NCI-H2196 (cell line): Measurements from ENCODE around the gene SYCE3.

Source experiments
- DNase-seq: peaks from one replicate; lab custom pipeline; 2025; ENCODE audit not compliant: unreplicated experiment; lab: John Stamatoyannopoulos, UW

Gene SYCE3

GRCh38 chr22:50600967-50601668 lies 38.4 kb upstream of the SYCE3 start:
- DNase-seq, result no peak

- DNase-seq, result peak; percentile 45
These were observed 37.8 kb upstream of the SYCE3 start, which contains the start of gene MAPK8IP2 for GRCh38 chr22:50600538-50600937. Gene MAPK8IP2, plus strand, starts transcription at chr22:50600793. Its CDS starts 26 bp downstream, at chr22:50600819.

GRCh38 chr22:50599816-50600455 lies 37.2 kb upstream of the SYCE3 start:
- DNase-seq, result no peak

GRCh38 chr22:50597097-50597496 lies 34.4 kb upstream of the SYCE3 start:
- DNase-seq, result no peak

- no peak for DNase-seq
These were observed 32.5 kb upstream of the SYCE3 start for GRCh38 chr22:50595189-50595588.

- DNase-seq, result no peak
These were observed 24.7 kb upstream of the SYCE3 start for GRCh38 chr22:50587407-50587806.

GRCh38 chr22:50586416-50586815 lies 23.7 kb upstream of the SYCE3 start:
- DNase-seq, result no peak

- no peak for DNase-seq
These were observed 23.1 kb upstream of the SYCE3 start for GRCh38 chr22:50585781-50586180.

- no peak for DNase-seq
These were observed 22.5 kb upstream of the SYCE3 start for GRCh38 chr22:50585238-50585637.

- no peak for DNase-seq
These were observed 21.7 kb upstream of the SYCE3 start for GRCh38 chr22:50584106-50585096.

GRCh38 chr22:50583294-50583861 lies 20.7 kb upstream of the SYCE3 start:
- no peak for DNase-seq

GRCh38 chr22:50582493-50583293 lies 20.0 kb upstream of the SYCE3 start, which contains the start of gene CHKB:
Gene CHKB, minus strand, starts transcription at chr22:50582849. Its CDS starts 68 bp downstream, at chr22:50582781.
- peak; percentile 91 for DNase-seq

GRCh38 chr22:50581950-50582492 lies 19.3 kb upstream of the SYCE3 start:
- peak; percentile 35 for DNase-seq

GRCh38 chr22:50581031-50581949 lies 18.6 kb upstream of the SYCE3 start:
- no peak for DNase-seq

- DNase-seq, result no peak
These were observed 17.0 kb upstream of the SYCE3 start for GRCh38 chr22:50579752-50580151.

- DNase-seq, result no peak
These were observed 16.1 kb upstream of the SYCE3 start for GRCh38 chr22:50578776-50579310.

GRCh38 chr22:50577987-50578775 lies 15.5 kb upstream of the SYCE3 start, which contains the start of gene CPT1B:
Gene CPT1B, minus strand, starts transcription at chr22:50578427. Its CDS starts 512 bp downstream, at chr22:50577915.
- DNase-seq, result no peak

GRCh38 chr22:50577697-50577986 lies 14.9 kb upstream of the SYCE3 start:
- no peak for DNase-seq
